ENCODE measurements around the gene AP2A1.

The AP2A1 gene

GRCh38 chr19:49844138-49845095 lies 77.6 kb downstream of the AP2A1 start:
- DNase-seq: no peak

GRCh38 chr19:49845414-49845813 lies 78.6 kb downstream of the AP2A1 start:
- DNase-seq: no peak

- DNase-seq: no peak
These were observed 79.6 kb downstream of the AP2A1 start for GRCh38 chr19:49846408-49846807.

GRCh38 chr19:49847731-49848696 lies 81.2 kb downstream of the AP2A1 start:
- DNase-seq: no peak

- no peak for DNase-seq
These were observed 82.1 kb downstream of the AP2A1 start for GRCh38 chr19:49848938-49849337.

GRCh38 chr19:49849433-49850220 lies 82.8 kb downstream of the AP2A1 start:
- DNase-seq: no peak

- DNase-seq: no peak
These were observed 83.4 kb downstream of the AP2A1 start for GRCh38 chr19:49850221-49850486.

GRCh38 chr19:49850487-49851342 lies 83.9 kb downstream of the AP2A1 start, which contains the start of gene PTOV1:
Gene PTOV1 (plus strand): TSS chr19:49851159.
- DNase-seq: peak; percentile 92

- peak; percentile 33 for DNase-seq
These were observed 84.9 kb downstream of the AP2A1 start for GRCh38 chr19:49851456-49852259.

GRCh38 chr19:49852631-49853126 lies 85.9 kb downstream of the AP2A1 start:
- DNase-seq: no peak

- DNase-seq: no peak
These were observed 87.1 kb downstream of the AP2A1 start for GRCh38 chr19:49853852-49854377.

- no peak for DNase-seq
These were observed 87.8 kb downstream of the AP2A1 start for GRCh38 chr19:49854378-49855263.

- no peak for DNase-seq
These were observed 88.5 kb downstream of the AP2A1 start for GRCh38 chr19:49855277-49855675.

- no peak for DNase-seq
These were observed 89.1 kb downstream of the AP2A1 start for GRCh38 chr19:49855676-49856573.

- no peak for DNase-seq
These were observed 89.8 kb downstream of the AP2A1 start for GRCh38 chr19:49856574-49857021.
